HepG2 (cell line): Measurements from ENCODE around the gene GTPBP6. TPM values are rescaled to one million over a fixed set of nuclear protein-coding genes. Genes with fewer than 3 reads are reported as not detected.

Source experiments
- CBX2 ChIP-seq, 2 experiments: fragments of 200-600 bp in 1 of 2; sonication (generic); formaldehyde crosslinking in 1 of 2; IDR thresholded peaks; 2 replicates each; pipeline versions ENCODE4 v1.7.0 to v1.8.1; 2018 to 2022; ENCODE audit warnings: low read depth in 2 of 2, low read length in 1 of 2, mild to moderate bottlenecking in 1 of 2, missing genetic modification reagents in 1 of 2
- MTA1 ChIP-seq: sonication (generic); formaldehyde crosslinking; IDR thresholded peaks from 2 replicates; pipeline ENCODE4 v1.4.0; 2020; ENCODE audit warnings: missing genetic modification reagents, mild to moderate bottlenecking, borderline replicate concordance
- NR2F6 ChIP-seq, 2 experiments: IDR thresholded peaks; 2 replicates each; pipeline ENCODE4 v1.6.1; 2016; ENCODE audit warnings: antibody characterized with exemption in 1 of 2, mild to moderate bottlenecking in 1 of 2
- ZBTB20 ChIP-seq: sonication (generic); formaldehyde crosslinking; IDR thresholded peaks from 2 replicates; pipeline ENCODE4 v1.8.1; 2023; ENCODE audit warnings: missing genetic modification reagents, low read depth, mild to moderate bottlenecking, borderline replicate concordance
- ZBTB7A ChIP-seq: sonication (generic); formaldehyde crosslinking; IDR thresholded peaks from 2 replicates; pipeline ENCODE4 v1.8.0; 2022; ENCODE audit warnings: mild to moderate bottlenecking, missing genetic modification reagents
- ZNF441 ChIP-seq: sonication (generic); formaldehyde crosslinking; IDR thresholded peaks from 2 replicates; pipeline ENCODE4 v1.7.0; 2021; ENCODE audit warnings: missing genetic modification reagents, borderline replicate concordance
- ZNF543 ChIP-seq: sonication (generic); formaldehyde crosslinking; IDR thresholded peaks from 2 replicates; pipeline ENCODE4 v1.4.0; 2020; ENCODE audit warnings: mild to moderate bottlenecking, missing genetic modification reagents
- ZNF572 ChIP-seq: sonication (generic); formaldehyde crosslinking; IDR thresholded peaks from 2 replicates; pipeline ENCODE4 v1.5.1; 2020; ENCODE audit warnings: mild to moderate bottlenecking, missing genetic modification reagents
- polyA plus RNA-seq, 8 experiments: library from polyadenylated mRNA; depleted of rRNA in 3 of 8; stranded (reverse) in 7 of 8; unstranded in 1 of 8; fragments of >200 nt; fragmentation: Illumina TruSeq in 4 of 8; extraction: Trizol in 4 of 8; gene quantifications; 2 replicates each; pipeline versions ENCODE4 v1.2.1 to v1.2.3, GENCODE V29; 2011 to 2016; ENCODE audit warnings: low read depth in 4 of 8, missing spikeins in 1 of 8, mixed read lengths in 1 of 8; ENCODE audit not compliant: insufficient read depth in 1 of 8
- total RNA-seq, 5 experiments: library from RNA; depleted of rRNA; stranded (reverse); fragments of >200 nt; fragmentation: Illumina TruSeq; extraction: Trizol; gene quantifications; 2 replicates each; pipeline ENCODE4 v1.2.3, GENCODE V29; 2016; ENCODE audit warnings: low read depth in 1 of 5
- TF ChIP-seq, protein P1 (sequence below): sonication (generic); formaldehyde crosslinking; IDR thresholded peaks from 2 replicates; pipeline ENCODE4 v1.5.1; 2020; ENCODE audit warnings: mild to moderate bottlenecking, missing genetic modification reagents, moderate library complexity
- TF ChIP-seq, protein P2 (sequence below): sonication (generic); formaldehyde crosslinking; IDR thresholded peaks from 2 replicates; pipeline ENCODE4 v1.5.1; 2020; ENCODE audit warnings: missing genetic modification reagents, mild to moderate bottlenecking, borderline replicate concordance
- TF ChIP-seq, protein P3 (sequence below): sonication (generic); formaldehyde crosslinking; conservative IDR thresholded peaks from 2 replicates; pipeline ENCODE4 v1.8.0; 2022; ENCODE audit warnings: low read depth, missing genetic modification reagents
- TF ChIP-seq, protein P4 (sequence below): sonication (generic); formaldehyde crosslinking; IDR thresholded peaks from 2 replicates; pipeline ENCODE4 v1.5.0; 2020; ENCODE audit warnings: mild to moderate bottlenecking, missing genetic modification reagents
- TF ChIP-seq, protein P5 (sequence below): sonication (generic); formaldehyde crosslinking; IDR thresholded peaks from 2 replicates; pipeline ENCODE4 v1.8.0; 2022; ENCODE audit warnings: mild to moderate bottlenecking, missing genetic modification reagents

The GTPBP6 gene
- total and polyA plus RNA-seq, 2 of the 13 experiments (the other 11 are each of a cell fraction or from before 2014, with no cell fraction given), result 20.2 to 39.6 TPM

DNA sequence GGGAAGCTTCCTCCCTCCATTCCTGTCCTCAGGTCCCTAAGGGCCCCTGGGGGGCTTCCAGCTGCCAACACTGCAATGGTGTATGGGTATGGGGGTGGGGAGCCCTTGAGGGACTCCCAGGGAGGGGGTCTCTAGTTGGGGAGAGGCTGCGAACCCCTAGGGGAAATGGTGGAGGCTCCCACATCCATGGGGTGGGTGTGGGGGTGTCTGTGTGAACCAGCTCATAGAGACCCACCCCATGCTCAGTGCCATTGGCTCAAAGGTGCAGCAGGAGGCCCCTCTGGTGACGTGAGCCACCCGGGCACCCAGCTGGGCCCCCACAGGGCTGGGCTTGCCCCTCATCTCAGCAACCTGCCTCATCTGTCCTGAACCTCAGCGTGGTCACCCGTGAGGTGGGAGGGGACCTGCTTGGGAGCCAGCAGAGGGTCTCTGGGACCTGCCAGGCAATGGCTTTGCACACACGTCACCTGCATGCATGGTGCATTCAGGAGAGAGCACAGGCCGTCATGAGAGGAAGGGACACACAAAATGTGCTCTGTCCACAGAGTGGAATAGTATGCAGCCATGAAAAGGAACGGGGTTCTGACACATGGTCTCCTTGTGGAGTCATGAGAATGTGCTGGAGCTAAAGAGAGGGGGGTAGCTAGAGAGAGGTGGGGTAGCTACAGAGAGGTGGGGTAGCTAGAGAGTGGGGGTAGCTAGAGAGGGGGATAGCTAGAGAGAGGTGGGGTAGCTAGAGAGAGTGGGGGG is 60.1 kb downstream of the GTPBP6 start (continued):
- TF ChIP-seq, protein P1, sequence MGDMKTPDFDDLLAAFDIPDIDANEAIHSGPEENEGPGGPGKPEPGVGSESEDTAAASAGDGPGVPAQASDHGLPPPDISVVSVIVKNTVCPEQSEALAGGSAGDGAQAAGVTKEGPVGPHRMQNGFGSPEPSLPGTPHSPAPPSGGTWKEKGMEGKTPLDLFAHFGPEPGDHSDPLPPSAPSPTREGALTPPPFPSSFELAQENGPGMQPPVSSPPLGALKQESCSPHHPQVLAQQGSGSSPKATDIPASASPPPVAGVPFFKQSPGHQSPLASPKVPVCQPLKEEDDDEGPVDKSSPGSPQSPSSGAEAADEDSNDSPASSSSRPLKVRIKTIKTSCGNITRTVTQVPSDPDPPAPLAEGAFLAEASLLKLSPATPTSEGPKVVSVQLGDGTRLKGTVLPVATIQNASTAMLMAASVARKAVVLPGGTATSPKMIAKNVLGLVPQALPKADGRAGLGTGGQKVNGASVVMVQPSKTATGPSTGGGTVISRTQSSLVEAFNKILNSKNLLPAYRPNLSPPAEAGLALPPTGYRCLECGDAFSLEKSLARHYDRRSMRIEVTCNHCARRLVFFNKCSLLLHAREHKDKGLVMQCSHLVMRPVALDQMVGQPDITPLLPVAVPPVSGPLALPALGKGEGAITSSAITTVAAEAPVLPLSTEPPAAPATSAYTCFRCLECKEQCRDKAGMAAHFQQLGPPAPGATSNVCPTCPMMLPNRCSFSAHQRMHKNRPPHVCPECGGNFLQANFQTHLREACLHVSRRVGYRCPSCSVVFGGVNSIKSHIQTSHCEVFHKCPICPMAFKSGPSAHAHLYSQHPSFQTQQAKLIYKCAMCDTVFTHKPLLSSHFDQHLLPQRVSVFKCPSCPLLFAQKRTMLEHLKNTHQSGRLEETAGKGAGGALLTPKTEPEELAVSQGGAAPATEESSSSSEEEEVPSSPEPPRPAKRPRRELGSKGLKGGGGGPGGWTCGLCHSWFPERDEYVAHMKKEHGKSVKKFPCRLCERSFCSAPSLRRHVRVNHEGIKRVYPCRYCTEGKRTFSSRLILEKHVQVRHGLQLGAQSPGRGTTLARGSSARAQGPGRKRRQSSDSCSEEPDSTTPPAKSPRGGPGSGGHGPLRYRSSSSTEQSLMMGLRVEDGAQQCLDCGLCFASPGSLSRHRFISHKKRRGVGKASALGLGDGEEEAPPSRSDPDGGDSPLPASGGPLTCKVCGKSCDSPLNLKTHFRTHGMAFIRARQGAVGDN, result peak; percentile 26; the same call in 1 of the 2 replicates
- TF ChIP-seq, protein P2, sequence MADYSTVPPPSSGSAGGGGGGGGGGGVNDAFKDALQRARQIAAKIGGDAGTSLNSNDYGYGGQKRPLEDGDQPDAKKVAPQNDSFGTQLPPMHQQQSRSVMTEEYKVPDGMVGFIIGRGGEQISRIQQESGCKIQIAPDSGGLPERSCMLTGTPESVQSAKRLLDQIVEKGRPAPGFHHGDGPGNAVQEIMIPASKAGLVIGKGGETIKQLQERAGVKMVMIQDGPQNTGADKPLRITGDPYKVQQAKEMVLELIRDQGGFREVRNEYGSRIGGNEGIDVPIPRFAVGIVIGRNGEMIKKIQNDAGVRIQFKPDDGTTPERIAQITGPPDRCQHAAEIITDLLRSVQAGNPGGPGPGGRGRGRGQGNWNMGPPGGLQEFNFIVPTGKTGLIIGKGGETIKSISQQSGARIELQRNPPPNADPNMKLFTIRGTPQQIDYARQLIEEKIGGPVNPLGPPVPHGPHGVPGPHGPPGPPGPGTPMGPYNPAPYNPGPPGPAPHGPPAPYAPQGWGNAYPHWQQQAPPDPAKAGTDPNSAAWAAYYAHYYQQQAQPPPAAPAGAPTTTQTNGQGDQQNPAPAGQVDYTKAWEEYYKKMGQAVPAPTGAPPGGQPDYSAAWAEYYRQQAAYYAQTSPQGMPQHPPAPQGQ (CRISPR knock-in tag), result no peak
- TF ChIP-seq, protein P3, sequence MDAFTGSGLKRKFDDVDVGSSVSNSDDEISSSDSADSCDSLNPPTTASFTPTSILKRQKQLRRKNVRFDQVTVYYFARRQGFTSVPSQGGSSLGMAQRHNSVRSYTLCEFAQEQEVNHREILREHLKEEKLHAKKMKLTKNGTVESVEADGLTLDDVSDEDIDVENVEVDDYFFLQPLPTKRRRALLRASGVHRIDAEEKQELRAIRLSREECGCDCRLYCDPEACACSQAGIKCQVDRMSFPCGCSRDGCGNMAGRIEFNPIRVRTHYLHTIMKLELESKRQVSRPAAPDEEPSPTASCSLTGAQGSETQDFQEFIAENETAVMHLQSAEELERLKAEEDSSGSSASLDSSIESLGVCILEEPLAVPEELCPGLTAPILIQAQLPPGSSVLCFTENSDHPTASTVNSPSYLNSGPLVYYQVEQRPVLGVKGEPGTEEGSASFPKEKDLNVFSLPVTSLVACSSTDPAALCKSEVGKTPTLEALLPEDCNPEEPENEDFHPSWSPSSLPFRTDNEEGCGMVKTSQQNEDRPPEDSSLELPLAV (CRISPR knock-in tag), result no peak
- TF ChIP-seq ZNF543 (CRISPR knock-in tag) (no peak), ZBTB7A (CRISPR knock-in tag) (peak; percentile 78), ZNF441 (CRISPR knock-in tag) (no peak), ZNF572 (CRISPR knock-in tag) (no peak), MTA1 (no peak), ZBTB20 (CRISPR knock-in tag) (no peak), NR2F6 (IDR thresholded peaks at IDR 0.05) (0 out of 2 replicates have a peak, but pooled peaks have one; percentile 2), NR2F6 (CRISPR knock-in tag; IDR thresholded peaks at IDR 0.05) (no peak), CBX2 (IDR thresholded peaks at IDR 0.05; ENCODE audit: low read depth, low read length) (no peak), CBX2 (CRISPR knock-in tag; IDR thresholded peaks at IDR 0.05; ENCODE audit: low read depth) (no peak)
- TF ChIP-seq, protein P4, sequence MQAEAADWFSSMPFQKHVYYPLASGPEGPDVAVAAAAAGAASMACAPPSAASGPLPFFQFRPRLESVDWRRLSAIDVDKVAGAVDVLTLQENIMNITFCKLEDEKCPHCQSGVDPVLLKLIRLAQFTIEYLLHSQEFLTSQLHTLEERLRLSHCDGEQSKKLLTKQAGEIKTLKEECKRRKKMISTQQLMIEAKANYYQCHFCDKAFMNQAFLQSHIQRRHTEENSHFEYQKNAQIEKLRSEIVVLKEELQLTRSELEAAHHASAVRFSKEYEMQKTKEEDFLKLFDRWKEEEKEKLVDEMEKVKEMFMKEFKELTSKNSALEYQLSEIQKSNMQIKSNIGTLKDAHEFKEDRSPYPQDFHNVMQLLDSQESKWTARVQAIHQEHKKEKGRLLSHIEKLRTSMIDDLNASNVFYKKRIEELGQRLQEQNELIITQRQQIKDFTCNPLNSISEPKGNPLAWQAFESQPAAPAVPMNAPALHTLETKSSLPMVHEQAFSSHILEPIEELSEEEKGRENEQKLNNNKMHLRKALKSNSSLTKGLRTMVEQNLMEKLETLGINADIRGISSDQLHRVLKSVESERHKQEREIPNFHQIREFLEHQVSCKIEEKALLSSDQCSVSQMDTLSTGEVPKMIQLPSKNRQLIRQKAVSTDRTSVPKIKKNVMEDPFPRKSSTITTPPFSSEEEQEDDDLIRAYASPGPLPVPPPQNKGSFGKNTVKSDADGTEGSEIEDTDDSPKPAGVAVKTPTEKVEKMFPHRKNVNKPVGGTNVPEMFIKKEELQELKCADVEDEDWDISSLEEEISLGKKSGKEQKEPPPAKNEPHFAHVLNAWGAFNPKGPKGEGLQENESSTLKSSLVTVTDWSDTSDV, result no peak
- TF ChIP-seq, protein P5, sequence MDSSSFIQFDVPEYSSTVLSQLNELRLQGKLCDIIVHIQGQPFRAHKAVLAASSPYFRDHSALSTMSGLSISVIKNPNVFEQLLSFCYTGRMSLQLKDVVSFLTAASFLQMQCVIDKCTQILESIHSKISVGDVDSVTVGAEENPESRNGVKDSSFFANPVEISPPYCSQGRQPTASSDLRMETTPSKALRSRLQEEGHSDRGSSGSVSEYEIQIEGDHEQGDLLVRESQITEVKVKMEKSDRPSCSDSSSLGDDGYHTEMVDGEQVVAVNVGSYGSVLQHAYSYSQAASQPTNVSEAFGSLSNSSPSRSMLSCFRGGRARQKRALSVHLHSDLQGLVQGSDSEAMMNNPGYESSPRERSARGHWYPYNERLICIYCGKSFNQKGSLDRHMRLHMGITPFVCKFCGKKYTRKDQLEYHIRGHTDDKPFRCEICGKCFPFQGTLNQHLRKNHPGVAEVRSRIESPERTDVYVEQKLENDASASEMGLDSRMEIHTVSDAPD (CRISPR knock-in tag), result no peak
